Posterior vena cava (tissue), 2 donors: Measurements from ENCODE around the gene TRIML1. TPM values are rescaled to one million over a fixed set of nuclear protein-coding genes. Genes with fewer than 3 reads are reported as not detected.

Source experiments
- DNase-seq: peaks from one replicate; pipeline ENCODE4 v3.0.0-alpha.2; 2020; ENCODE audit warnings: low spot score
- intact Hi-C, 2 donors: fragments of 100-400 bp; cut with DNase I; formaldehyde crosslinking; loops; one replicate each; pipeline versions ENCODE4 v1.14.1 to v1.14.2; 2022 to 2023
- long read RNA-seq, 2 donors: library from polyadenylated mRNA; unstranded; transcript quantifications; one replicate each; pipeline ENCODE4 v2.0.0, GENCODE V29; 2020 to 2021
- total RNA-seq, 2 donors: library from RNA; stranded (reverse); fragmentation: NEBNext Ultra II Directional; extraction: Animal tissue kit (Norgen Biotek cat#: 25700); gene quantifications; one replicate each; pipeline ENCODE4 v1.2.1, GENCODE V29; 2021
- donor health status: DM: yes; HTN: yes; CAD: no.
- donor health status: DM: yes; HTN: yes; CAD: no.

TRIML1 gene, protein sequence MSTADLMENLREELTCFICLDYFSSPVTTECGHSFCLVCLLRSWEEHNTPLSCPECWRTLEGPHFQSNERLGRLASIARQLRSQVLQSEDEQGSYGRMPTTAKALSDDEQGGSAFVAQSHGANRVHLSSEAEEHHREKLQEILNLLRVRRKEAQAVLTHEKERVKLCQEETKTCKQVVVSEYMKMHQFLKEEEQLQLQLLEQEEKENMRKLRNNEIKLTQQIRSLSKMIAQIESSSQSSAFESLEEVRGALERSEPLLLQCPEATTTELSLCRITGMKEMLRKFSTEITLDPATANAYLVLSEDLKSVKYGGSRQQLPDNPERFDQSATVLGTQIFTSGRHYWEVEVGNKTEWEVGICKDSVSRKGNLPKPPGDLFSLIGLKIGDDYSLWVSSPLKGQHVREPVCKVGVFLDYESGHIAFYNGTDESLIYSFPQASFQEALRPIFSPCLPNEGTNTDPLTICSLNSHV
- total RNA-seq: not detected
- long read RNA-seq, donor 1: 0 reads
- long read RNA-seq, donor 2: 0 reads

DNA sequence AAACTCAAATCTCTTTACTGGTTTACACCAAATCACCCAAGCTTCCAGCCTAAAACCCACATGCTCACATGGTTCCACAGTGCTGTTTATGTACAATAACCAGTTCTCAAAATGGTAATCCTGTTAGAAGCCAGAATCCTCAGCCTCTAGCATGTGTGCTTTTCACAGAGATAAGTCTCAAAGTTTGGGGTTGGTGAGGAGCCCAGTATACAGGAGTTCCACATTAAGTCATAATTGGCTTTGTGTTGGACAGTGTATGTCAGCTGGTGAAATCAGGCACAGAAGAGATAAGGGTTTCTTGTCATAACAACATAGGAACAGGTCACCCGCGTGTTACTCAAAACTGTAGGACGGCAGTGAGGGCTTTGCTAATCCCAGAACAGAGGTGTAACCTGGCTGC is at the start of gene TRIML1:
Gene TRIML1 (plus strand): TSS at position 301 of the 400 bp plus-strand sequence. CDS start 118 bp downstream, outside the sequence.
- intact Hi-C loops: loop anchor here in 1 of 2 donors (10.0 kb wide), 1 partner anchor 1854 kb away; no protein-coding TSS in a partner anchor
- DNase-seq: no peak

DNA sequence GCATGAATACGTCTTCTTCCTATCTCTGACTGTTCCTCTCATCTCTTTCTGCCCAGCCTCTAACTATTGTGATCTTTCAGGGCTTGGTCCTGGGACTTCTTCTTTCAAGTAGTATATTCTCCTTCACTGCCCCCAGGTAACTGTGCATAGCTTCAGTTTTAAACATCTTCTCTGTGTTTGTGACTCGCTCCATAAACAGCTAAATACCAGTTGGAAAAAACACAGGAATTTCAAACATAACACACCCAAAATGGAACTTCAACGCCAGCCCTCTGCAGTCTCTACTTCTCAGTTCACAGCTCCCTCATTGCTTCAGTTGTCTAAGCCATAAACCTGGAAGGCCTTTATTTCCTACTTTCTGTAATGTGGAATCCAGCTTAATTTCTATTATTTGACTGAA is 46.4 kb upstream of the TRIML1 start:
- intact Hi-C loops: no loop called here
- DNase-seq: no peak

DNA sequence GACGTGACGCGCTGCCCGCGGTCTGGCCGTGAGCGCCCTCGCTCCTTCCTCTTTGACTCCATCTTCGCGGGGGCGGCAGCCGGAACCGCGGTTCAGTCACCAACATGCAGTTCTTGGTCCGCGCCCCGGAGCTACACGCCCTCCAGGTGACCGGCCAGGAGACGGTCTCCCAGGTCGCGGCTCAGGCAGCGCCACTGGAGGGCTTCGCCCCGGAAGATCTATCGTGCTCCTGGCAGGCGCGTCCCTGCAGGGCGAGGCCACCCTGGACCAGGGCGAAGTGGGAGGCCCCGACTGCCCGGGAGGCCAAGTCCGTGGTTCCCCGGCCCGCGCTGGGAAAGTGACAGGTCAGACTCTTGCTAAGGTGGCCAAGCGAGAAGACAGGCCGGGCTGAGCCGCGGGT is 32.8 kb upstream of the TRIML1 start:
- intact Hi-C loops: no loop called here
- DNase-seq: no peak

DNA sequence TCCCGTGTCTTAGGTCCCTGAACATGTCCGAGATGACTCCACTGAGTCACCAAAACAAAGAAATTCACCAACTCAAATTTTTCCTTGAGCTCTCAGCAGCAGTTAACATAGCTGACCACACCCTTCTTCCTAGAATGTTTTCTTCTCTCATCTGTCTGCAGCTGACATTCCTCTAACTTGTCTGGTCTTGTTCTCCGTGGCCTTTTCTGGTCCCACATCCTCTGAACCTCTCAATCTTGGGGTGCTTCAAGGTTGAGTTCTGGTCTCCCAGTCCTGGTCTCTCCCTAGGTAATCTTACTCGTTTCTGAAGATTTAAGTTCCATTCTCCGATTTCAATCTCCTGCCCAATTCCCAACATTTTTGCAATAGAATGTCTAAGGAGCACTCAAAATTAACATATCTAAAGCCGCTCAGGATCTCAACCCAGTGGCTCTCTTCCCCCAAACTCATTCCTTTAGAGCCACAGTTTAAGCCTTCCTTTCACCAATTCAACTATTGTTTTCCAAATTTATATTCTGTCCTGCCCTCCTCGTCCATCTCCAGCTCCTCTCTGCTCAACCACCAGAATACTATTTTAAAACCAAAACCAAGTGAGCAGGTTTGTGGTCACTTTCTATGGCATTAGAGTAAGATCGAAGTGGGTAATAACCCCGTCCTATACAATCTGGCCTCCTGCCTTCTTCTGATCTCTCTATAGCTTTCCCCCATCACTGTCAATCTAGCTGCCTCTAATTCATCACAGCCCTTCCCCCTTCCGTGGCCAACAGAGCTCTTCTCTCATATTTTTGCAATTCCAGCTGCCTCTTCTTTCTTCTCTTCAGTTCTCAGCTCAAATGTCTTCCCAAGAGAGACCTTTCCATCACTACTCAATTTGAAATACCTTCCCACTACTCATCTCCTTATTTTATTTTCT is 31.1 kb upstream of the TRIML1 start:
- intact Hi-C loops: no loop called here

DNA sequence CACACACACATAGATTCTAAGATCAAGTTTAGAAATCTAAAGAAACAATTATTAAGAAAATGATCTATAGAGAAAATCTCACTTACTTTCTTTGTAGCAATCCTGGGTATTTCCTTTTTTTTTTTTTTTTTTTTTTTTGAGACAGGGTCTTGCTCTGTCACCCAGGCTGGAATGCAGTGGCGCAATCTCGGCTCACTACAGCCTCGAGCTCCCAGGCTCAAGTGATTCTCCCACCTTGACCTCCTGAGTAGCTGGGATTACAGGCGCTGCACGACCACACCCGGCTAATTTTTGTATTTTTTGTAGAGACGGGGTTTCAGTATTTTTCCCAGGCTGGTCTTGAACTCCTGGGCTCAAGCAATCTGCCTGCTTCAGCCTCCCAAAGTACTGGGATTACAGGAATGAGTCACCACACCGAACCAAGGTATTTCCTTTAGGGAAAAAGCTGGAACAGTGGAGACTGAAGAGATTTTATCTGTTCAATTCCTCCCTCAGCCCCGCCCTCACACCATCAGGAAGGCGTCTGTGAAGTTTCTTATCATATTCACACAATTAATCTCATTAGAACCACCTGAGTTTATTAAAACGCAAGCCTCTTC is 30.0 kb upstream of the TRIML1 start, which contains the start of gene TRIML2:
Gene TRIML2 (minus strand): TSS at position 447 of the 599 bp plus-strand sequence. CDS start 4,235 bp downstream, outside the sequence.
- DNase-seq: no peak
- intact Hi-C loops: no loop called here

More for the DNA sequence above, 31.1 kb upstream of the TRIML1 start:
- no peak for DNase-seq

DNA sequence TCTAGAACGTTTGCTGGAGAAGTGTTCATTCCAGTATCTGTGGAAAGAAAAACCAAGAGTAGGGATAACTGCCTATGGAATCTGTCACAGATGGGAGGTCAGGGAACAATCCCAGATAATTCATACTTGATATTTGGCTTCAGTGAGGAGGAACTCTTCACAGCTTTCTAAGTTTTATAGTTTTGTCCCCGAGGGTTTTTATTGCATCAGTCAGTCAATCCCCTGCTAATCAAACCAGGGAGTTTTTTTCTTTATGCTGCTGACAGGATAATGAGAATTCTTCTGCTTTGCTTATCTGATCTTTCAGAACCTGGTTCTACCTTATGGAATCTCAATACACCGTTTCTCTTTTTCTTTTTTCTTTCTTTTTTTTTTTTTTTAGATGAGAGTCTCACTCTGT is 29.2 kb upstream of the TRIML1 start:
- intact Hi-C loops: no loop called here
- no peak for DNase-seq

DNA sequence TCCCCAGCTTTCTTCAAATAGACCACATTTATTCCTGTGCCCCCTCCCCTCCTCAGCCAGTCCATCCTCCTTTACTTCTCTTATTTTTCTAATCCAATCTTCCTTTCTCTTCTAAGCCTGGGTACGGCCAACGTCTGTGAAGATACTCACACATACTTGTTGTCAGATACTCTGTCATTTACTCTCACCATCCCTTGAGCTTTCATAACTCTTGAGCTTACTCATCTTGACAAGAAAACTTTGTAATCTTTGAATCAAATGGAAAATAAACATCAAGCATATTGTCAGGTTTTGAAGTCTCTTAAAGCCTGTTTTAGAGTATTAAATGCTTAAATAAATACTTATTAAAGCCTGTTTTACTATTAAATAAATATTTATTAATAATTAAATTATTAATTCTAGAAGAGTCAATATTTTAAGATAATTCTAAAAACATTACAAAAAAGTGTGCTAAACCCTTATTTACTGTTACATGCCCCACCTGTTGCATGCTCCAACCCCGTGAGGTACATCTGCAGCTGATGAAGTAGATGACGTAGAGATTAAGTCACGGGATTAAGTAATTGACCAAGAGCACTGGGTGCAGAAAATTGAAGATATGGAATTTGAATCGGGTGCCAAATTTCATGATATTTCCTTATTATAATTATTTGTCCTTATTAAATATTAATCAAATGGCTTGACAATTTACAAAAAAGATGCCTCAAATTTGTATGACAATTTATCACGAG is 28.3 kb upstream of the TRIML1 start:
- no peak for DNase-seq
- intact Hi-C loops: no loop called here

DNA sequence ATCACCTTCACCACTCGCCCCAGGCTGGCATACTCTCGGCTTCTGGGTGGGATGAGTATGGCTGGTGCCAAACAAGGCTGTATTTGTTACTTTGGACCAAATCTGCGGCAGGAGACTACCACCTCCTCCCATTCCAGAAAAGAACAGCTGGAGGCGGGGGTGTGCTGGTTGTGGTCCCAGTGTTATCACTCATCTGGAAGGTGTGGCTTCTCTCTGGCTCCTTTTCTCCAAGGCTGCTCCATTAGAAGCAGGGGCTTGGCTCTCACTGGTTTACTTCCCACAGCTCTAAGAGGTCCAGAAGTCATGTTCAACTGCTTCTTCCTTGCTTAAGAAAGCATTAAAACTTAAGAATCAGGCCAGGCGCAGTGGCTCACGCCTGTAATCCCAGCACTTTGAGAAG is 27.3 kb upstream of the TRIML1 start:
- intact Hi-C loops: no loop called here
- no peak for DNase-seq

DNA sequence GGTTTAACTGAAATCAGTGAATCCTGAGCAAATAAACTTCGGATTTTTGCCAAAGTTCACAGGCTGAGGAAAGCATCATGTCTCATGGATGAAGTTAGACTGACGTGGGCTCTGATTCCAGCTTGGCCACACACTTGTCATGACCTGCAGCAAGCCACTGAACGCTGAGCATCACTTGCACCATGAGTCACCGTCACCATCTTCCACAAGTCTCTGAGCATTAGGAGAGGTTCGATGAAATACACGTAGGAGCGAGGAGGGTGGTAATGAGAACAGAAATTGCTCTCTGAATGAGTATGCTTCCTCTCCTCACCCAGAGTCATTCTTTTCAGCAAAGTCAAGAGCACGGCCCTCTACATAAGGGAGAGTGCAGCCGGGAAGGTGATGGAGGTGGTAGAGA is 26.1 kb upstream of the TRIML1 start:
- DNase-seq: no peak
- intact Hi-C loops: no loop called here

DNA sequence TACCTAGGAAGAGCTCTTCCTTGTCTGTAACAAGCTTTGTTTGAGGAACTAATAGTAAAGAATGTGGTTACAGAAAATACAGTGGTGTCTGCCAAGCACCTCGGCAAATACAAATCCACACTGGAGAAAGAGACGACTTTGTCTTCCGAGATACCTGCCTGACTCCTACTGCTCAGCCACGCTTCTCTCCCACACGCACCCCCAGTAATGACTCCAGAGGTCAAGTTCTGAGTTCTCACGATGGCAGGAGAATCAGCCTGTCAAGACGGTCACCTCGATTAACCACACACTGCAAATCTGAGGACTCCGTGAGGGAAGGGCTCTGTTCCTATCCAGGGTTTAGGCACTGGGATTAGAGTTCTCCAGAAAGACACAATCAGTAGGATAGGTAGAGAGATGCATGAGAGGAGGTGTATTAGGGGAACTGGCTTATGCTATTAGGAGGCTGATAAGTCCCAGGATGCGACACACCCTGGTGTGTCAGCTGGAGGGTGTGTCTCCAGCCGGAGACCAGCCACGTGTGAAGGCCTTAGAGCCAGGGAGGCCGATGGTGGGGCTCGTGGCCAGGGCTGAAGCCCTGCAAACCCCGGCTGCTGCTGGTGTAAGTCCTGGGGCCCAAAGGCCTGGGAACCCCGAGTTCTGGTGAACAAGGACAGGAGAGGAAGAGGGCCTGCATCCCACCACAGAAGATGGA is 21.5 kb upstream of the TRIML1 start:
- no peak for DNase-seq
- intact Hi-C loops: loop anchor here in 1 of 2 donors (1.0 to 5.0 kb wide), 2 partner anchors 33 to 1460 kb away; no protein-coding TSS in a partner anchor

DNA sequence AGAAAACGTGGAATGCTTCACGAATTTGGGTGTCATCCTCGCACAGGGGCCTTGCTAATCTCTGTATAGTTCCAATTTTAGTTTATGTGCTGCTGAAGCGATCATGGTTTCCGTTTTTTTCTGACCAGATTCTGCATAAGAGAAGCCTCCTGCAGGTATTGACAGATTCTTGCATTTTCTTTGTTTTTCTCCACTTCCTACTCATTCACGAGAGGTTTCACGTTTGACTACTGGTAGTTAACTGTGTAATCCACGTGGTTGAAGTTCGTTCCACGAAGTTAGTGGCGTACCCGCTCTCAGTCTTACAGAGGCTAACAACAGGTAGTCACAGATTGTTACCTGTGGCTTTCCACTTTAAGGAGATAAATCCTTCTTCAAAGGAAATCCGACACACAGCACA is 17.7 kb upstream of the TRIML1 start:
- no peak for DNase-seq
- intact Hi-C loops: no loop called here

DNA sequence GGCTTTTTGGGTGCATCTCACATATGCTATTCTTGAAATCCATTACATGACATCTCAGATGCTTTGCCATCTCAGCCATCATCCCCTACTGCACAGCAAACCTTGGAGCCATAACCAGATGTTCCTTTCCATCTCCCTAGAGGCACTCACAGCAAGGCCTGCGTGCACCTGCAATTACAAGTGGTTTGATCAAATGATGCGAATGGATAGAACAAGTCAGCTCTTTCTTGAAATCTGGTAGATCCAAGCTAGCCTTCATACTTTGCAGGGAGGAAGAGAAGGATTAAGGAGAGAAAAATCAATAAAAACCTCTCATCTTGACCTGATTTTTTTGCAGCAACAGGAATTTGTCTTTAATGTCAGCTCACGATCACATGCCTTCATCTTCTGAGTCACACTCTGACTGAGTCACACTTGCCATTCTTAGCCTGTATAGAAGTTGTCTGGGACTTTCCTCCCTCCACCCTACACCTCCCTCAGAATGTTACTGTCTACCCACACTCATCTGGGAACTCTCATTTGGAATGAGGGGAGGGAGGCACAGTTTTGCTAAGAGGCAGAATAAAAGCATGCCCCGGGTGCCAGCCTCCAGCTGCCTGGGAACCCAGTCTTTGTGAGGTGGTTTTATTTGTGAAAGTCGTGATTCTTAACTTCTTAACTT is 11.9 kb upstream of the TRIML1 start:
- DNase-seq: no peak
- intact Hi-C loops: no loop called here

DNA sequence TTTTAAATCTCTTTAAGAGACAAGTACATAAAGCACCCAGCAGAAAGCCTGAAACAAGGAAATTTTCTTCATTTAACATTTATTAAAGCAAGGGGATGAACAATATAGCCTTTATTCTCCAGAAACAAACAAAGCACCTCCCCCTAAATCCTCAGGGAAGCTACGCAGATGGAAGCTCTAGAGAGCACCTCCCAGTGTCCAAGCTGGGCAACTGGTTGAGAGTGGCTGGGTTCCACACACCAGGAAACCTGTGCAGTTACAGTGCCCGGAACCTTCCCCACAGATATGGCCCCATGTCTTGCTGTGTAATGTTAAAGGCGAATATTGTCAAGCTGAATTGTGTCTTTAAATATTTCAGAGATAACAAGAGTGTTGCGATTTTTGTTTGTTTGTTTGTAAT is 8.9 kb upstream of the TRIML1 start:
- DNase-seq: no peak
- intact Hi-C loops: loop anchor here in 1 of 2 donors (10.0 kb wide), 1 partner anchor 1846 kb away; no protein-coding TSS in a partner anchor

DNA sequence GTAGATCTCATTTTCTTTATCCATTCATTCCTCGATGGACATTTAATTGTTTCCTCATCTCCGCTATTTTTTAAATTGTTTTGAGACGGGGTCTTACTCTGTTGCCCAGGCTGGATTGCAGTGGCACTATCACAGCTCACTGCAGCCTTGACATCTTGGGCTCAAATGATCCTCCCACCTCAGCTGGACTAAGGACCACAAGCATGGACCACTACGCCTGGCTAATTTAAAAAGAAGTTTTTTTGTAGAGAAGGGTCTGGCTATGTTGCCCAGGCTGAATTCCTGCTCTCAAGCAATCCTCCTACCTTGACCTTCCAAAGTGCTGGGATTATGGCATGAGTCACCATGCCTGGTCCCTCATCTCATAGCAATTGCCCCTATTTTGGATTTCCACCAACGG is 7.0 kb upstream of the TRIML1 start:
- DNase-seq: no peak
- intact Hi-C loops: loop anchor here in 1 of 2 donors (10.0 kb wide), 1 partner anchor 1847 kb away; no protein-coding TSS in a partner anchor

DNA sequence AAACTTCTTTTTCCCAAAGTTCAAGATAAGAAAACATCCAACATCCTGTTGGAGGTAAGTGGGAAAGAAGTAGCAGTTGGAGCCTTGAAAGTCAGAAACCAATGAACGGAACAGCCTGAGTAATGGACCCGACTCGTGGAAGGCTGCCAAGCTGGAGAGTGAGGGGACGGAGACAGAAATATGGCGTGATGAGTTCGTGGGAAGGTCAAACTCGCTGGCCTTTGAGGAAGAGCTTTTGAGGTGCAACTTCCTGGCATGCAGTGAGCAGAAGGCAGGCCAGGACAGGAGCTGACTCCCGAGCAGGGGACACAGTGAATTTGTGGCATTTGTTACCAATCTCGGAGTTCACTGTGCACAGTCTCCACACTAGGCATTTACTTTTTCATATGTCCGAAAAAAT is 1.0 kb upstream of the TRIML1 start:
- intact Hi-C loops: loop anchor here in 1 of 2 donors (10.0 kb wide), 1 partner anchor 1853 kb away; no protein-coding TSS in a partner anchor
- no peak for DNase-seq

DNA sequence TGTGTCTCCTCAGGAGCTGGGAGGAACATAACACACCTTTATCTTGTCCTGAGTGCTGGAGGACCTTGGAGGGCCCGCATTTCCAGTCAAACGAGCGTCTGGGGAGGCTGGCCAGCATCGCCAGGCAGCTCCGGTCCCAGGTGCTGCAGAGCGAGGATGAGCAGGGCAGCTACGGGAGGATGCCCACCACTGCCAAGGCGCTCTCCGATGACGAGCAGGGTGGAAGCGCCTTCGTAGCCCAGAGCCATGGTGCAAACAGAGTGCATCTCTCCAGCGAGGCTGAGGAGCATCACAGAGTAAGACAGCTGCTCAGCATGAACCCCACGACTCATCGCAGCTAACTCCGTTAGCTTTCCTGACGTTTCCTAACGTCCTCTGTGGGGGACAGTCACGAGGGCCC is 430 bp downstream of the TRIML1 start:
- intact Hi-C loops: loop anchor here in 1 of 2 donors (10.0 kb wide), 1 partner anchor 1855 kb away; no protein-coding TSS in a partner anchor
- DNase-seq: no peak

DNA sequence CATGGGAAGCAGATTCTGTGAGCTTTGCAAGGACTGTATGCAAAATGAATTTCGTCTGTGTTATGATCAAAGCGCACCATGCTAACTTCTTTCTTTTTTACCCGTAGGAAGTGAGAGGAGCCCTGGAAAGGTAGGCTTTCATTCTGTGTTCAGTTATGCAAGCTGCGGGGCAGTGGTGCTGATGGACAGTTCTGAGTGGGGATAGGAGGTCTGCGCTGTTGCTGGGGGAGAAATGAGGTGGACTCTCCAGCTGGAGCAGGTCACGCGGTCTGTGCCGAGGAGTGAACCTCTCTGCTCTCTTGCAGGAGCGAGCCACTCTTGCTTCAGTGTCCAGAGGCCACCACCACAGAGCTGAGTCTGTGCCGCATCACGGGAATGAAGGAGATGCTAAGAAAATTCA is 4.5 kb downstream of the TRIML1 start:
- no peak for DNase-seq
- intact Hi-C loops: no loop called here
